Motor neuron (in vitro differentiated cells): ENCODE data around the gene MBTD1. TPM values are rescaled to one million over a fixed set of nuclear protein-coding genes. Genes with fewer than 3 reads are reported as not detected.

ENCODE experiments used
- ATAC-seq, 8 experiments: fragments of 200-7000 bp; cut with Tn5 transposase; replicated peaks in 6 of 8; 2 replicates each; pipeline ENCODE4 v1.8.0; 2021; ENCODE audit warnings: mild to moderate bottlenecking in 8 of 8, moderate library complexity in 8 of 8
- H3K27ac ChIP-seq, 2 donors: fragments of 250-450 bp; sonication (Bioruptor Pico); 2 replicates each; pipeline ENCODE4 v1.9.0; 2021; ENCODE audit warnings: antibody characterized with exemption in 2 of 2, mild to moderate bottlenecking in 2 of 2, moderate library complexity in 1 of 2
- H3K4me1 ChIP-seq, 2 donors: fragments of 250-450 bp; sonication (Bioruptor Pico); replicated peaks in 1 of 2; 2 replicates each; pipeline ENCODE4 v1.6.1; 2021; ENCODE audit warnings: antibody characterized with exemption in 2 of 2, mild to moderate bottlenecking in 2 of 2, moderate library complexity in 1 of 2
- H3K4me3 ChIP-seq, 5 donors: fragments of 250-450 bp; sonication (Bioruptor Pico); 2 replicates each; pipeline ENCODE4 v1.9.0; 2021; ENCODE audit warnings: antibody characterized with exemption in 5 of 5, mild to moderate bottlenecking in 5 of 5, moderate library complexity in 4 of 5
- WGBS, 10 experiments: fragments of 450-650 bp; shearing (Covaris generic); methylation state at CpG; one replicate each; pipeline ENCODE4 v1.0.0; 2022; 5-methylcytosine and 5-hydroxymethylcytosine counted together
- in situ Hi-C, 9 experiments: fragments of 400-800 bp; cut with MboI; loops; one replicate each; pipeline ENCODE4 v1.15.0; 2021; ENCODE audit warnings: low sequenced_read_pairs in 9 of 9, low pct_unique_long_range_greater_than_20kb in 2 of 9; ENCODE audit not compliant: unreplicated experiment in 9 of 9
- total RNA-seq, 8 experiments: library from RNA; unstranded; fragments of 300-600 nt; gene quantifications; 2 replicates each; pipeline versions ENCODE4 v1.2.3 to v1.2.4, GENCODE V29; 2022

MBTD1 gene
- total RNA-seq, 8 experiments from 2014 or later: 15.3 to 56.2 (median 19.8) TPM

- peak; percentile 20 to 49 (median 45) for ATAC-seq
- in situ Hi-C loops: no loop called here
- Histone ChIP-seq H3K4me3 (peak overlapping the region; percentile 69 to 95 (median 84)), H3K27ac (peak overlapping the region; percentile 86 to 94), H3K4me1 (peaks cover 6 to 11% of the 10 kb centered on the region in 2 donors)
- 10 to 90% (median 38%) methylated on average over 1 to 8 of the region's 42 CpGs for WGBS, 10 experiments
These were observed 92.6 kb downstream of the MBTD1 start for GRCh38 chr17:51166987-51167931.

- peak within 1 kb of the TSS; percentile 86 to 94 for H3K27ac ChIP-seq
- H3K4me3 ChIP-seq: peak within 1 kb of the TSS; percentile 69 to 95 (median 84)
- in situ Hi-C loops: no loop called here
- 0% methylated on average over 14 of the region's 98 CpGs; no CpG with 5 or more reads in 9 of the 10 experiments for WGBS, 10 experiments
- H3K4me1 ChIP-seq: peaks cover 6 to 11% of the 10 kb centered on the region in 2 donors
- ATAC-seq: peak; percentile 78 to 92 (median 90)
These were observed 93.5 kb downstream of the MBTD1 start, which contains the start of gene NME2 for GRCh38 chr17:51166198-51166986. Gene NME2, plus strand, starts transcription at chr17:51166411. Its CDS starts 420 bp downstream, at chr17:51166831.

GRCh38 chr17:51165680-51166197 lies 94.1 kb downstream of the MBTD1 start:
- in situ Hi-C loops: no loop called here
- Histone ChIP-seq H3K4me3 (peak overlapping the region; percentile 69 to 95 (median 84)), H3K27ac (peak overlapping the region; percentile 86 to 94), H3K4me1 (peaks cover 6 to 11% of the 10 kb centered on the region in 2 donors)
- ATAC-seq: peak; percentile 1 to 31 (median 12)
- 0 to 35% (median 18%) methylated on average over 3 to 9 of the region's 21 CpGs; no CpG with 5 or more reads in 6 of the 10 experiments for WGBS, 10 experiments

- peaks cover 6 to 11% of the 10 kb centered on the region in 2 donors for H3K4me1 ChIP-seq
- in situ Hi-C loops: no loop called here
- peak overlapping the region; percentile 86 to 94 for H3K27ac ChIP-seq
- no peak for ATAC-seq
- 40 to 68% (median 55%) methylated on average over 1 to 10 of the region's 16 CpGs; no CpG with 5 or more reads in 3 of the 10 experiments for WGBS, 10 experiments
- H3K4me3 ChIP-seq: peak overlapping the region; percentile 69 to 95 (median 84)
These were observed 94.8 kb downstream of the MBTD1 start for GRCh38 chr17:51164911-51165679.

- 67 to 100% (median 90%) methylated on average over 1 to 3 of the region's 3 CpGs; no CpG with 5 or more reads in 3 of the 10 experiments for WGBS, 10 experiments
- H3K4me3 ChIP-seq: no peak overlapping the region
- ATAC-seq: no peak
- in situ Hi-C loops: no loop called here
- peaks cover 0 to 7% of the 10 kb centered on the region in 2 donors for H3K4me1 ChIP-seq
- no peak overlapping the region for H3K27ac ChIP-seq
These were observed 98.3 kb downstream of the MBTD1 start for GRCh38 chr17:51161541-51161940.

- Histone ChIP-seq H3K4me3 (no peak overlapping the region), H3K4me1 (peaks cover 6 to 8% of the 10 kb centered on the region in 2 donors), H3K27ac (no peak overlapping the region)
- no peak for ATAC-seq
- in situ Hi-C loops: loop anchor here in 2 of 9 experiments (10.0 kb wide), 1 partner anchor 155 kb away; no protein-coding TSS in a partner anchor
- 86 to 100% (median 100%) methylated on average over 1 to 3 of the region's 3 CpGs; no CpG with 5 or more reads in 2 of the 10 experiments for WGBS, 10 experiments
These were observed 100.2 kb downstream of the MBTD1 start for GRCh38 chr17:51159604-51160003.

- Histone ChIP-seq H3K4me3 (no peak overlapping the region), H3K4me1 (peaks cover 8 to 14% of the 10 kb centered on the region in 2 donors), H3K27ac (no peak overlapping the region)
- ATAC-seq: no peak
- 73 to 100% (median 98%) methylated on average over 2 to 7 of the region's 8 CpGs; no CpG with 5 or more reads in 2 of the 10 experiments for WGBS, 10 experiments
- in situ Hi-C loops: loop anchor here in 2 of 9 experiments (10.0 kb wide), 1 partner anchor 151 kb away; no protein-coding TSS in a partner anchor
These were observed 104.4 kb downstream of the MBTD1 start for GRCh38 chr17:51155416-51155815.

- Histone ChIP-seq H3K4me3 (peak overlapping the region; percentile 50 to 72 (median 58)), H3K27ac (peak overlapping the region; percentile 77 to 84), H3K4me1 (peaks cover 8 to 14% of the 10 kb centered on the region in 2 donors)
- in situ Hi-C loops: loop anchor here in 2 of 9 experiments (10.0 kb wide), 1 partner anchor 149 kb away; no protein-coding TSS in a partner anchor
- ATAC-seq: peak in 4 of 8 experiments; percentile 1 to 3 (median 2)
- WGBS, 10 experiments: 0 to 20% (median 0%) methylated on average over 1 to 5 of the region's 6 CpGs; no CpG with 5 or more reads in 1 of the 10 experiments
These were observed 105.7 kb downstream of the MBTD1 start for GRCh38 chr17:51154176-51154575.

- H3K4me3 ChIP-seq: peak within 1 kb of the TSS; percentile 50 to 72 (median 58)
- 0 to 4% (median 1%) methylated on average over 2 to 43 of the region's 60 CpGs; no CpG with 5 or more reads in 1 of the 10 experiments for WGBS, 10 experiments
- in situ Hi-C loops: loop anchor here in 2 of 9 experiments (10.0 kb wide), 1 partner anchor 149 kb away; no protein-coding TSS in a partner anchor
- H3K4me1 ChIP-seq: peaks cover 8 to 14% of the 10 kb centered on the region in 2 donors
- peak within 1 kb of the TSS; percentile 77 to 84 for H3K27ac ChIP-seq
- ATAC-seq: peak; percentile 83 to 97 (median 92)
These were observed 106.4 kb downstream of the MBTD1 start, which contains the start of gene NME1 for GRCh38 chr17:51153210-51154072. Gene NME1, plus strand, starts transcription at chr17:51153559. Its CDS starts 2,096 bp downstream, at chr17:51155655.

GRCh38 chr17:51152766-51153209 lies 107.1 kb downstream of the MBTD1 start:
- 1 to 65% (median 39%) methylated on average over 4 to 8 of the region's 8 CpGs for WGBS, 10 experiments
- H3K4me3 ChIP-seq: peak overlapping the region; percentile 27 to 72 (median 51)
- in situ Hi-C loops: loop anchor here in 2 of 9 experiments (10.0 kb wide), 1 partner anchor 148 kb away; no protein-coding TSS in a partner anchor
- peak in 5 of 8 experiments; percentile 0 to 6 (median 2) for ATAC-seq
- H3K4me1 ChIP-seq: peaks cover 8 to 14% of the 10 kb centered on the region in 2 donors
- H3K27ac ChIP-seq: peak overlapping the region; percentile 42 to 72
